ENCODE results near the gene PNMA6E.

- TF ChIP-seq EZH2 (IDR thresholded peaks at IDR 0.05), result no peak
- TF ChIP-seq POLR2AphosphoS5 (IDR thresholded peaks at IDR 0.05; ENCODE audit: borderline replicate concordance, low read depth, low read length), result no peak
- TF ChIP-seq FOXP2 (optimal IDR thresholded peaks at IDR 0.05; ENCODE audit: control extremely low read depth, extremely low read length, insufficient read depth), result no peak
These were observed 35.0 kb downstream of the PNMA6E start for GRCh38 chrX:153366119-153366518.

Data from SK-N-MC (cell line).